ENCODE measurements around the gene SERPINA4. TPM values are rescaled to one million over a fixed set of nuclear protein-coding genes. Genes with fewer than 3 reads are reported as not detected.
"Not testable (repeated sequence)": the region's sequence is repeated elsewhere in the genome, so short reads cannot be mapped to it uniquely, and the experiment has no call there.

The SERPINA4 gene
- total RNA-seq, 1 experiment from 2014 or later = not detected

GRCh38 chr14:94569381-94570001 lies 8.2 kb downstream of the SERPINA4 start:
- DNase-seq (ENCODE audit: low read depth) = no peak

- DNase-seq (ENCODE audit: low read depth) = no peak
These were observed 8.8 kb downstream of the SERPINA4 start for GRCh38 chr14:94570002-94570400.

- DNase-seq (ENCODE audit: low read depth) = no peak
These were observed 9.2 kb downstream of the SERPINA4 start for GRCh38 chr14:94570440-94570839.

GRCh38 chr14:94571395-94571794 lies 10.2 kb downstream of the SERPINA4 start:
- DNase-seq (ENCODE audit: low read depth) = no peak

- DNase-seq (ENCODE audit: low read depth) = peak; percentile 25
These were observed 10.7 kb downstream of the SERPINA4 start for GRCh38 chr14:94571950-94572349.

GRCh38 chr14:94572637-94573303 lies 11.5 kb downstream of the SERPINA4 start:
- DNase-seq (ENCODE audit: low read depth) = no peak

- DNase-seq (ENCODE audit: low read depth) = no peak
These were observed 12.4 kb downstream of the SERPINA4 start for GRCh38 chr14:94573475-94574277.

- DNase-seq (ENCODE audit: low read depth) = no peak
These were observed 13.1 kb downstream of the SERPINA4 start for GRCh38 chr14:94574336-94574735.

GRCh38 chr14:94575730-94576585 lies 14.7 kb downstream of the SERPINA4 start:
- DNase-seq (ENCODE audit: low read depth) = peak; percentile 61

GRCh38 chr14:94577472-94577871 lies 16.2 kb downstream of the SERPINA4 start:
- not testable (repeated sequence) for DNase-seq (ENCODE audit: low read depth)

- DNase-seq (ENCODE audit: low read depth) = no peak
These were observed 17.5 kb downstream of the SERPINA4 start for GRCh38 chr14:94578712-94579111.

- DNase-seq (ENCODE audit: low read depth) = peak; percentile 76
These were observed 20.1 kb downstream of the SERPINA4 start, which contains the start of gene SERPINA5 for GRCh38 chr14:94581127-94581999. TSS of gene SERPINA5 (plus strand) at chr14:94581426. CDS start at chr14:94587363, 5,937 bp downstream.

GRCh38 chr14:94582199-94582750 lies 21.0 kb downstream of the SERPINA4 start:
- no peak for DNase-seq (ENCODE audit: low read depth)

- DNase-seq (ENCODE audit: low read depth) = no peak
These were observed 21.6 kb downstream of the SERPINA4 start for GRCh38 chr14:94582851-94583250.

- no peak for DNase-seq (ENCODE audit: low read depth)
These were observed 22.3 kb downstream of the SERPINA4 start for GRCh38 chr14:94583557-94583956.

- no peak for DNase-seq (ENCODE audit: low read depth)
These were observed 23.5 kb downstream of the SERPINA4 start for GRCh38 chr14:94584591-94585280.

GRCh38 chr14:94586635-94587034 lies 25.4 kb downstream of the SERPINA4 start:
- DNase-seq (ENCODE audit: low read depth) = no peak

- no peak for DNase-seq (ENCODE audit: low read depth)
These were observed 27.1 kb downstream of the SERPINA4 start for GRCh38 chr14:94588311-94588710.

GRCh38 chr14:94591073-94591472 lies 29.8 kb downstream of the SERPINA4 start:
- DNase-seq (ENCODE audit: low read depth) = no peak

- no peak for DNase-seq (ENCODE audit: low read depth)
These were observed 30.6 kb downstream of the SERPINA4 start for GRCh38 chr14:94591871-94592270.

Data from Daoy (cell line).